Activated naive CD4-positive, alpha-beta T cell treated with anti-CD3 and anti-CD28 coated beads, Interleukin-2, amount 50 U/mL, for 24 hours (primary cell): ENCODE results near the gene KCNC1.

Source experiments
- H3K27ac Mint-ChIP-seq: one replicate; pipeline ENCODE4 v1.8.0; 2021; ENCODE audit warnings: mild to moderate bottlenecking, mixed read lengths
- H3K27me3 Mint-ChIP-seq: one replicate; pipeline ENCODE4 v1.8.0; 2021; ENCODE audit warnings: mixed read lengths
- H3K36me3 Mint-ChIP-seq: one replicate; pipeline ENCODE4 v1.8.0; 2021; ENCODE audit warnings: mixed read lengths
- H3K4me1 Mint-ChIP-seq: one replicate; pipeline ENCODE4 v1.8.0; 2021; ENCODE audit warnings: mixed read lengths
- H3K4me3 Mint-ChIP-seq: one replicate; pipeline ENCODE4 v1.8.0; 2021; ENCODE audit warnings: mild to moderate bottlenecking, mixed read lengths
- H3K9me3 Mint-ChIP-seq: one replicate; pipeline ENCODE4 v1.8.0; 2021; ENCODE audit warnings: mixed read lengths

KCNC1 gene

GRCh38 chr11:17702876-17703275 is 31.7 kb upstream of the KCNC1 start:
- Mint-ChIP-seq H3K9me3 (no peaks in the 10 kb centered on the region), H3K36me3 (no peaks in the 10 kb centered on the region), H3K4me1 (no peaks in the 10 kb centered on the region), H3K27ac (no peak overlapping the region), H3K27me3 (peaks cover 16% of the 10 kb centered on the region), H3K4me3 (no peak overlapping the region)

GRCh38 chr11:17703951-17704350 is 30.6 kb upstream of the KCNC1 start:
- Mint-ChIP-seq H3K4me1 (no peaks in the 10 kb centered on the region), H3K36me3 (no peaks in the 10 kb centered on the region), H3K27ac (no peak overlapping the region), H3K4me3 (no peak overlapping the region), H3K27me3 (peaks cover 15% of the 10 kb centered on the region), H3K9me3 (no peaks in the 10 kb centered on the region)

- H3K36me3 Mint-ChIP-seq = no peaks in the 10 kb centered on the region
These were observed 26.8 kb upstream of the KCNC1 start for GRCh38 chr11:17707830-17708229.

GRCh38 chr11:17711836-17712235 is 22.7 kb upstream of the KCNC1 start:
- peaks cover 9% of the 10 kb centered on the region for H3K27me3 Mint-ChIP-seq
- H3K36me3 Mint-ChIP-seq = no peaks in the 10 kb centered on the region
- H3K4me3 Mint-ChIP-seq = no peak overlapping the region
- no peaks in the 10 kb centered on the region for H3K4me1 Mint-ChIP-seq
- no peak overlapping the region for H3K27ac Mint-ChIP-seq
- no peaks in the 10 kb centered on the region for H3K9me3 Mint-ChIP-seq

More at GRCh38 chr11:17707830-17708229, 26.8 kb upstream of the KCNC1 start:
- Mint-ChIP-seq H3K4me3 (no peak overlapping the region), H3K4me1 (no peaks in the 10 kb centered on the region), H3K27me3 (peaks cover 17% of the 10 kb centered on the region), H3K9me3 (no peaks in the 10 kb centered on the region), H3K27ac (no peak overlapping the region)

- no peak overlapping the region for H3K4me3 Mint-ChIP-seq
- H3K9me3 Mint-ChIP-seq = no peaks in the 10 kb centered on the region
- H3K27ac Mint-ChIP-seq = no peak overlapping the region
- no peaks in the 10 kb centered on the region for H3K4me1 Mint-ChIP-seq
- peaks cover 9% of the 10 kb centered on the region for H3K27me3 Mint-ChIP-seq
- H3K36me3 Mint-ChIP-seq = no peaks in the 10 kb centered on the region
These were observed 20.7 kb upstream of the KCNC1 start for GRCh38 chr11:17713851-17714250.

GRCh38 chr11:17714356-17714854 is 20.2 kb upstream of the KCNC1 start:
- H3K36me3 Mint-ChIP-seq = no peaks in the 10 kb centered on the region
- no peak overlapping the region for H3K27ac Mint-ChIP-seq
- H3K4me3 Mint-ChIP-seq = no peak overlapping the region
- no peaks in the 10 kb centered on the region for H3K9me3 Mint-ChIP-seq
- no peaks in the 10 kb centered on the region for H3K4me1 Mint-ChIP-seq
- peaks cover 9% of the 10 kb centered on the region for H3K27me3 Mint-ChIP-seq

GRCh38 chr11:17714870-17715269 is 19.7 kb upstream of the KCNC1 start:
- no peaks in the 10 kb centered on the region for H3K9me3 Mint-ChIP-seq
- H3K4me1 Mint-ChIP-seq = no peaks in the 10 kb centered on the region
- H3K4me3 Mint-ChIP-seq = no peak overlapping the region
- no peaks in the 10 kb centered on the region for H3K36me3 Mint-ChIP-seq
- peaks cover 9% of the 10 kb centered on the region for H3K27me3 Mint-ChIP-seq
- H3K27ac Mint-ChIP-seq = no peak overlapping the region

GRCh38 chr11:17716807-17717206 is 17.8 kb upstream of the KCNC1 start:
- Mint-ChIP-seq H3K4me3 (no peak overlapping the region), H3K4me1 (no peaks in the 10 kb centered on the region), H3K36me3 (no peaks in the 10 kb centered on the region), H3K27ac (no peak overlapping the region), H3K9me3 (no peaks in the 10 kb centered on the region), H3K27me3 (peaks cover 10% of the 10 kb centered on the region)

- peaks cover 20% of the 10 kb centered on the region for H3K27me3 Mint-ChIP-seq
- no peak overlapping the region for H3K27ac Mint-ChIP-seq
- no peaks in the 10 kb centered on the region for H3K9me3 Mint-ChIP-seq
- H3K36me3 Mint-ChIP-seq = no peaks in the 10 kb centered on the region
- no peak overlapping the region for H3K4me3 Mint-ChIP-seq
- no peaks in the 10 kb centered on the region for H3K4me1 Mint-ChIP-seq
These were observed 16.6 kb upstream of the KCNC1 start for GRCh38 chr11:17718015-17718414.

- H3K27me3 Mint-ChIP-seq = peaks cover 24% of the 10 kb centered on the region
- no peaks in the 10 kb centered on the region for H3K36me3 Mint-ChIP-seq
- H3K4me1 Mint-ChIP-seq = no peaks in the 10 kb centered on the region
- H3K4me3 Mint-ChIP-seq = no peak overlapping the region
- no peaks in the 10 kb centered on the region for H3K9me3 Mint-ChIP-seq
- H3K27ac Mint-ChIP-seq = no peak overlapping the region
These were observed 16.0 kb upstream of the KCNC1 start for GRCh38 chr11:17718510-17718962.

GRCh38 chr11:17719028-17719937 is 15.3 kb upstream of the KCNC1 start, which contains the start of gene MYOD1:
Gene MYOD1, plus strand, starts transcription at chr11:17719571. Its CDS starts 212 bp downstream, at chr11:17719783.
- H3K27ac Mint-ChIP-seq = no peak within 1 kb of the TSS
- no peaks in the 10 kb centered on the region for H3K36me3 Mint-ChIP-seq
- no peak within 1 kb of the TSS for H3K4me3 Mint-ChIP-seq
- peaks cover 23% of the 10 kb centered on the region for H3K27me3 Mint-ChIP-seq
- H3K9me3 Mint-ChIP-seq = no peaks in the 10 kb centered on the region
- H3K4me1 Mint-ChIP-seq = no peaks in the 10 kb centered on the region

GRCh38 chr11:17719938-17720795 is 14.4 kb upstream of the KCNC1 start:
- peaks cover 26% of the 10 kb centered on the region for H3K27me3 Mint-ChIP-seq

GRCh38 chr11:17720796-17721171 is 13.8 kb upstream of the KCNC1 start:
- Mint-ChIP-seq H3K36me3 (no peaks in the 10 kb centered on the region), H3K27ac (no peak overlapping the region)

More at GRCh38 chr11:17719938-17720795, 14.4 kb upstream of the KCNC1 start:
- H3K9me3 Mint-ChIP-seq = no peaks in the 10 kb centered on the region
- H3K4me1 Mint-ChIP-seq = no peaks in the 10 kb centered on the region
- H3K36me3 Mint-ChIP-seq = no peaks in the 10 kb centered on the region
- H3K27ac Mint-ChIP-seq = no peak overlapping the region
- H3K4me3 Mint-ChIP-seq = no peak overlapping the region

GRCh38 chr11:17721242-17721999 is 13.2 kb upstream of the KCNC1 start:
- no peak overlapping the region for H3K27ac Mint-ChIP-seq
- H3K27me3 Mint-ChIP-seq = peaks cover 27% of the 10 kb centered on the region
- H3K4me1 Mint-ChIP-seq = no peaks in the 10 kb centered on the region
- no peak overlapping the region for H3K4me3 Mint-ChIP-seq
- no peaks in the 10 kb centered on the region for H3K36me3 Mint-ChIP-seq
- H3K9me3 Mint-ChIP-seq = no peaks in the 10 kb centered on the region

More at GRCh38 chr11:17720796-17721171, 13.8 kb upstream of the KCNC1 start:
- H3K4me1 Mint-ChIP-seq = no peaks in the 10 kb centered on the region
- H3K9me3 Mint-ChIP-seq = no peaks in the 10 kb centered on the region
- no peak overlapping the region for H3K4me3 Mint-ChIP-seq
- peaks cover 27% of the 10 kb centered on the region for H3K27me3 Mint-ChIP-seq
